ENCODE measurements around the gene TBC1D25.

GRCh38 chrX:48584698-48585097 lies 45.2 kb downstream of the TBC1D25 start:
- TF ChIP-seq CTCF (IDR thresholded peaks at IDR 0.05): no peak
- TF ChIP-seq POLR2A (IDR thresholded peaks at IDR 0.05): no peak
